GM18508 (cell line): ENCODE results near the gene CARD6.
"Not testable (repeated sequence)": the region's sequence is repeated elsewhere in the genome, so short reads cannot be mapped to it uniquely, and the experiment has no call there.

Experiments used
- ATAC-seq: cut with Tn5 transposase; IDR thresholded peaks from one replicate; pipeline ENCODE4 v1.9.1; 2021; ENCODE audit warnings: moderate number of reproducible peaks; ENCODE audit not compliant: insufficient read depth, unreplicated experiment

Gene CARD6

GRCh38 chr5:40871177-40871576 is 30.0 kb downstream of the CARD6 start:
- no peak for ATAC-seq

DNA sequence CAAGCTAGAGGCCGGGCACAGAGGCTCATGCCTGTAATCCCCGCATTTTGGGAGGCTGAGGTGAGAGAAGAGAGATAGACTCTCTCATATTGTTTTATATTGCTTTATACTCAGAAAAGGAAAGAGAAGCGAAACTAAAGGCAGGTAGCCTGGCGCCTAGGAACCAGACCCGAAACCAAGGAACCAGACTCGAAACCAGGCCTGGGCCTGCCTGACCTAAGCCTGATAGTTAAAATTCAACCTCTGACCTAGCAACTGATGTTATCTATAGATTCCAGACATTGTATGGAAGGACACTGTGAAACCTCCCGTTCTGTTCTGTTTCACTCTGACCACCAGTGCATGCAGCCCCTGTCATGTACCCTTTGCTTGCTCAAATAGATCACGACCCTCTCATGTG is 31.1 kb downstream of the CARD6 start:
- not testable (repeated sequence) for ATAC-seq

GRCh38 chr5:40873286-40873880 is 32.2 kb downstream of the CARD6 start:
- ATAC-seq: no peak

- no peak for ATAC-seq
Measured at GRCh38 chr5:40875958-40876357, 34.8 kb downstream of the CARD6 start.

DNA sequence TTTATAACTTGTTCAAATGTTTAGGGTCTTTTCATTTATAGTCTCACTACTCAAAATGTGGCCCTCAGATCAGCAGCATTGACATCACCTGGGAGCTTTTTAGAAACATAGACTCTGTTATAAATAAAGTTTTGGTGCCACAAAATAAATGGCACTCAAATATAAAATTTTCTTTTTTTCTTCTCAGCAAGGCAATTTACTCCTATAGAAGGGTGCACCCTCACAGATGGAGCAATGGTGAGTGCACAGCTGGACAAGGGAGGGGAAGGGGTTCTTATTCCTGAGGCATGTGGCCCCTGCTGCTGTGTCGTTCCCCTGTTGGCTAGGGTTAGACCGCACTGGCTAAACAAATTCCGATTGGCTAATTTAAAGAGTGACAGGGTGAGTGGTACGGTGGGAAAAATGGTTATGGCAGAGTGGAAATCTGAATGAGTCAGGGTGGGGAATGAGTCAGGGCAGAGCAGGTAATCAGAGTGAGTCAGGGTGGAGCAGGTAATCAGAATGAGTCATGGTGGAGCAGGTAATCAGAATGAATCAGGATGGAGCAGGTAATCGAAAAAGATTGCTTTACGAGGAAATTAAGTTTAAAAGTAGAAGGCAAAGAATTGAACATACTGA is 36.3 kb downstream of the CARD6 start:
- no peak for ATAC-seq

GRCh38 chr5:40879163-40879942 is 38.2 kb downstream of the CARD6 start:
- peak; percentile 55 for ATAC-seq

DNA sequence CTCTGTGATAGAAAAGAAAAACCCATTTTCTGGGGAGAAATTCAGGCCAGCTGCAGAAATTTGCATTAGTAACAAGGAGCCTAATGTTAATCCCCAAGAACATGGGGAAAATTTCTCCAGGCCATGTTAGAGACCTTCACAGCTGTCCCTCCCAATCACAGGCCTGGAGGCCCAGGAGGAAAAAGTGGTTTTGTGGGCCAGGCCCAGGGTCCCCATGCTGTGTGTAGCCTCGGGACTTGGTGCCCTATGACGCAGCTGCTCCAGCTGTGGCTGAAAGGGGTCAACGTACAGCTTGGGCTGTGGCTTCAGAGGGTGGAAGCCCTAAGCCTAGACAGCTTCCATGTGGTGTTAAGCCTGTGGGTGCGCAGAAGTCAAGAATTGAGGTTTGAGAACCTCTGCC is 41.1 kb downstream of the CARD6 start:
- ATAC-seq: no peak

DNA sequence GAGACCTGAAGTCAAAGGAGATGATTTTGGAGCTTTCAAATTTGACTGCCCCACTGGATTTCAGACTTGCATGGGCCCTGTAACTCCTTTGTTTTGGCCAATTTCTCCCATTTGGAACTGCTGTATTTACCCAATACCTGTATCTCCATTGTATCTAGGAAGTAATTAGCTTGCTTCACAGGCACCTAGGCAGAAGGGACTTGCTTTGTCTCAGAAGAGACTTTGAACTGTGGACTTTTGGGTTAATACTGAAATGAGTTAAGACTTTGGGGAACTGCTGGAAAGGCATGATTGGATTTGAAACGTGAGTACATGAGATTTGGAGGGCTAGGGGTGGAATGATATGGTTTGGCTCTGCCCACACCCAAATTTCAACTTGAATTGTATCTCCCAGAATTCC is 41.9 kb downstream of the CARD6 start:
- ATAC-seq: not testable (repeated sequence)

DNA sequence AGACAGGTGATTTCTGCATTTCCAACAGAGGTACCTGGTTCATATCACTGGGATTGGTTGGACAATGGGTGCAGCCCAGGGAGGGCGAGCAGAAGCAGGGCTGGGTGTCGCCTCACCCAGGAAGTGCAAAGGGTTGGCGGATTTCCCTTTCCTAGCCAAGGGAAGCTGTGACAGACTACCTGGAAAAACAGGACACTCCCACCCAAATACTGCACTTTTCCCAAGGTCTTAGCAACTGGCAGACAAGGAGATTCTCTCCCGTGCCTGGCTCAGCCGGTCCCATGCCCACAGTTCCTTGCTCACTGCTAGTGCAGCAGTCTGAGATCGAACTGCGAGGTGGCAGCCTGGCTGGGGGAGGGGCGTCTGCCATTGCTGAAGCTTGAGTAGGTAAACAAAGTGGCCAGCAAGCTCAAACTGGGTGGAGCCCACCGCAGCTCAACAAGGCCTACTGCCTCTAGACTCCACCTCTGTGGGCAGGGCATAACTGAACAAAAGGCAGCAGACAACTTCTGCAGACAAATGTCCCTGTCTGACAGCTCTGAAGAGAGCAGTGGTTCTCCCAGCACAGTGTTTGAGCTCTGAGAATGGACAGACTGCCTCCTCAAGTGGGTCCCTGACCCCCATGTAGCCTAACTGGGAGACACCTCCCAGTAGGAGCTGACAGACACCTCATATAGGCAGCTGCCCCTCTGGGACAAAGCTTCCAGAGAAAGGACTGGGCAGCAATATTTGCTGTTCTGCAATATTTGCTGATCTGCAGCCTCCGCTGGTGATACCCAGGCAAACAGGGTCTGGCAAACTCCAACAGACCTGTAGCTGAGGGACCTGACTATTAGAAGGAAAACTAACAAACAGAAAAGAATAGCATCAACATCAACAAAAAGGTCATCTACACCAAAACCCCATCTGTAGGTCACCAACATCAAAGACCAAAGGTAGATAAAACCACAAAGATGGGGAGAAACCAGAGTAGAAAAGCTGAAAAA is 54.6 kb downstream of the CARD6 start:
- ATAC-seq: not testable (repeated sequence)

DNA sequence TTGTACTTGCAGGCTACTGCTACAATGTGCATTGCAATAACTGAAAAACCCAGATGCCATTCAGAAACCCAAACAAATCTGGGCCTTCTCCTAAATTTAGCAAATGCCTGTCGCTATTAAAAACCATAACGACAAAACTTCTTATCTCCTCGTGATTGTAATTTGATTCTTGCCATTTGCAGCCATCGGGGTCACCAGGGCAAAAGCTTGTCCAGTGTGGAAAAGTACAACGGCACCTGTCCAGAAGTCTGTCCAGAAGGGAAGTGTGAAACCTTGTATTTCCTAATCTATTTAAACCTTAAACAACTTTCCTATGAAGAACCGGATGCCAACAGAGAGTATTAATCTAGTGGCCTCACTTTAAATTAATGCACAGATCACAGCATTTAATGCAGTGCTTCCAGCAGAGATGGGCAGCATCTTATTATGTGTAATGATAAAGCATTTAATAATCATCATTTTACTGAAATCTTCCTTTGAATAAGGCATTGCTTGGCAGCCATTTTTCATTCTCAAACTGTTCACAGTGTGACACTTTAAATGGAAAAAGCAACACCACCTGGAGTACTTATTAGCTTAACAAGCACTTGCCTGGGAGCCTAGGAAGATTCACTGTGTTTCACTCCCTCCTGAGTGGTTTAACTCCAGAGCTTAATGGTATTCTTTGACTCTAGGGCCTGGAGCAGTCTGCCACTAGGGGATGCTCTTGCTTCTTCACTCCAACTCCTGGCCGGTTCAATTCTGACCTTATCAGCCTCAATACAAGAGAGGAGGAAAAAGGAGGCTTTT is 63.2 kb downstream of the CARD6 start:
- peak; percentile 77 for ATAC-seq

DNA sequence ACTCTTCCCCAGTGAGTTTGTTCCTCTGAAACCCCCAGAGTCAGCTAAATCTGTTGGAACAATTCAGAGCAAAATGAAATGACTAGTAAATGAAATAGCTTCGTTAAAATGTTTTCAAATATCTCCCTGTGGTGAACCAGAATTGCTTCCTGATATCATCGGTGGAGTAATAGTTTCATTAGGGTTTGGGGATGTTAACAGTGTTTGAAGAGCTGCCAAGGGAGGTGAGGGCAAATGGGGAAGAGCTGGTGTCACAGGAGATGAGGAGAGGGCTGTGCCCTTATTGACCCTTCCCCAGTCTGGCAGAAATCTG is 63.8 kb downstream of the CARD6 start:
- ATAC-seq: no peak

DNA sequence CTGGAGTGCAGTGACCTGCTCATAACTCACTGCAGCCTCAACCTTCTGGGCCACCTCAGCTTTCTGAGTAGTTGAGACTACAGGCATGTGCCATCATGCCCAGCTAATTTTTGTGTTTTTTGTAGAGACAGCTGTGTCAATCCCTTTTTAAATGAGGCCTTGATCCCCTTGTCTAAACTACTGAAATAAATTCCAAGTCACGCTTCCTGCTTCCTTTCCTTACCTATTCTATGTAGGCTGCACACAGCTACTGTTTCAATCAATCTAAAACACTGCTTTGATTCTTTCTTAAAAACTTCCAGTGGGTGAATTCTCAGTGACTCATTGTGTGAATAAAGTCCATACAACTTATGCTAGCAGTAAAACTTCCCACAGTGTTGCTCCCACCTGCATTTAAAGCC is 65.2 kb downstream of the CARD6 start:
- no peak for ATAC-seq

- ATAC-seq: no peak
Measured at GRCh38 chr5:40909264-40909663, 68.1 kb downstream of the CARD6 start, which contains the start of gene C7. C7 (plus strand) TSS chr5:40909497; CDS start chr5:40909611, 114 bp downstream.

DNA sequence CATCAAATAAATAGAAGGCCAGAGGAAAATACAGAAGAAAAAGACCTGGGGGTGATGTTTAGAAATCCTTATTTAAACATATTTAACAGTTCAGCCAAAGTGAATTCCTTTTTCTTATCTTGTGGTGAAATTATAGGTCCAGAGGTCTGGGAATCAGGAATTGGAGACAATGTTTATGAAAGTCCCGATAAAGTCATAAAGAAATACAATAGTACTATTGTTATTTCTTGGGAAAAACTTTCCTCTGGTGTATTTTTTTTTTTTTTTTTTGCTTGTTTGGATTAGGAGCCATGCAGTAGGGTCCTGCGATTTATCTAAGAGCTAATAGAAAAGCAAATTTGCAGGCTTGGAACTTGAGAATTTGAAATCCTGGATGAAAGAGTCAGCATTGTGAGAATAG is 68.6 kb downstream of the CARD6 start:
- ATAC-seq: no peak
